K562 (cell line): ENCODE data around the gene SFI1. TPM values are rescaled to one million over a fixed set of nuclear protein-coding genes. Genes with fewer than 3 reads are reported as not detected.

Source experiments
- ATAC-seq: fragments of 200-7000 bp; cut with Tn5 transposase; 3 replicates; pipeline ENCODE4 v1.9.1; 2020; ENCODE audit warnings: moderate library complexity
- BruUV-seq: library from RNA; stranded (reverse); fragments of 400-500 nt; replicated peaks from 2 replicates; lab custom pipeline; 2021; lab: Mats Ljungman, UMichigan
- CTCF ChIA-PET: fragments of 300-600 bp; formaldehyde crosslinking; extraction: SDS; loops from one replicate; lab custom pipeline; 2021; ENCODE audit warnings: low intra/inter-chr PET ratio; lab: Yijun Ruan, JAX
- POLR2A ChIA-PET: fragments of 300-600, 350-650 bp; sonication (Branson Sonifier 250); formaldehyde crosslinking; extraction: SDS; loops from one replicate; lab custom pipeline; 2021; ENCODE audit warnings: antibody characterized with exemption, inconsistent platforms; lab: Yijun Ruan, JAX
- DNase-seq, 4 experiments: peaks; one replicate each; pipeline versions ENCODE4 v3.0.0 to v3.0.0-alpha.2; 2011 to 2018; ENCODE audit warnings: low spot score in 3 of 4, mixed read lengths in 3 of 4; ENCODE audit errors: extremely low read depth in 1 of 4
- FAIRE-seq: peaks from 2 replicates; lab custom pipeline; 2011; peaks lifted over from hg19 to GRCh38; lab: Jason Lieb, UNC
- H2AFZ ChIP-seq: 2 replicates; pipeline ENCODE4 v1.6.0; 2011; ENCODE audit warnings: low read depth, low read length, control low read depth, inconsistent platforms
- H3K27ac ChIP-seq: fragments of 200-600 bp; 3 replicates; pipeline ENCODE4 v1.8.0; 2011; ENCODE audit warnings: low read depth, mild to moderate bottlenecking, control low read depth, inconsistent platforms, low read length, moderate library complexity, mixed read lengths; ENCODE audit errors: extremely low read depth
- H3K27me3 ChIP-seq, 2 experiments: fragments of 300-600 bp in 1 of 2; 2 replicates in 1 of 2; 3 replicates in 1 of 2; pipeline versions ENCODE4 v1.6.0 to v1.8.0; 2011; ENCODE audit warnings: inconsistent platforms in 2 of 2, low read length in 2 of 2, mild to moderate bottlenecking in 1 of 2, mixed read lengths in 1 of 2, moderate library complexity in 1 of 2; ENCODE audit not compliant: control insufficient read depth in 2 of 2, insufficient read depth in 2 of 2
- H3K36me3 ChIP-seq: fragments of 300-600 bp; 3 replicates; pipeline ENCODE4 v1.8.0; 2011; ENCODE audit warnings: mild to moderate bottlenecking, low read length, inconsistent platforms; ENCODE audit not compliant: control insufficient read depth, insufficient read depth
- H3K4me1 ChIP-seq, 2 experiments: fragments of 200-600 bp in 1 of 2; replicated peaks in 1 of 2; 2 replicates in 1 of 2; 3 replicates in 1 of 2; pipeline versions ENCODE4 v1.5.1 to v1.8.0; 2011; ENCODE audit warnings: inconsistent platforms in 2 of 2, low read length in 2 of 2, mild to moderate bottlenecking in 1 of 2, mixed read lengths in 1 of 2, moderate library complexity in 1 of 2; ENCODE audit not compliant: control insufficient read depth in 2 of 2, insufficient read depth in 2 of 2
- H3K4me2 ChIP-seq: 2 replicates; pipeline ENCODE4 v1.6.1; 2011; ENCODE audit warnings: low read length, control low read depth, inconsistent platforms, mixed read lengths; ENCODE audit not compliant: insufficient read depth
- H3K4me3 ChIP-seq: fragments of 200-600 bp; sonication (generic), shearing (Covaris generic); 2 replicates; pipeline ENCODE4 v1.5.1; 2016; ENCODE audit warnings: control low read depth, inconsistent platforms
- H3K79me2 ChIP-seq: fragments of 200-600 bp; 3 replicates; pipeline ENCODE4 v1.8.0; 2011; ENCODE audit warnings: low read length, inconsistent platforms; ENCODE audit not compliant: control insufficient read depth, insufficient read depth
- H3K9ac ChIP-seq, 2 experiments: 2 replicates each; pipeline versions ENCODE4 v1.6.0 to v1.6.1; 2011; ENCODE audit warnings: low read depth in 2 of 2, low read length in 2 of 2, control low read depth in 1 of 2, inconsistent platforms in 1 of 2, mild to moderate bottlenecking in 1 of 2, mixed read lengths in 1 of 2; ENCODE audit not compliant: insufficient read depth in 1 of 2
- H3K9me1 ChIP-seq: one replicate; pipeline ENCODE4 v1.6.0; 2011; ENCODE audit warnings: inconsistent platforms, mild to moderate bottlenecking, low read length, moderate library complexity; ENCODE audit not compliant: control insufficient read depth, insufficient read depth
- H3K9me3 ChIP-seq: replicated peaks from 2 replicates; pipeline ENCODE4 v1.5.1; 2011; ENCODE audit warnings: low read depth, low read length, inconsistent platforms; ENCODE audit not compliant: control insufficient read depth, insufficient read depth
- H4K20me1 ChIP-seq: replicated peaks from 2 replicates; pipeline ENCODE4 v1.6.1; 2011; ENCODE audit warnings: low read length, inconsistent platforms, mixed read lengths; ENCODE audit not compliant: control insufficient read depth, insufficient read depth
- EP400 ChIP-seq: fragments of 450-650 bp; IDR thresholded peaks from 2 replicates; pipeline ENCODE4 v1.6.1; 2017; ENCODE audit warnings: antibody characterized with exemption, mild to moderate bottlenecking, moderate library complexity
- FOXK1 ChIP-seq: sonication (generic); formaldehyde crosslinking; IDR thresholded peaks from 2 replicates; pipeline ENCODE4 v1.8.0; 2022; ENCODE audit warnings: missing genetic modification reagents, mild to moderate bottlenecking, borderline replicate concordance
- ILK ChIP-seq: fragments of 450-650 bp; IDR thresholded peaks from 2 replicates; pipeline ENCODE4 v1.6.1; 2016; ENCODE audit warnings: missing genetic modification characterization, low read depth, mild to moderate bottlenecking, missing compliant biosample characterization, moderate library complexity, borderline replicate concordance
- PRDM10 ChIP-seq: fragments of 450-650 bp; IDR thresholded peaks from 2 replicates; pipeline ENCODE4 v1.6.1; 2018; ENCODE audit not compliant: partially characterized antibody
- PURB ChIP-seq: sonication (generic); formaldehyde crosslinking; IDR thresholded peaks from 2 replicates; pipeline ENCODE4 v1.9.0; 2021; ENCODE audit warnings: low read depth, mild to moderate bottlenecking, missing genetic modification reagents
- SNIP1 ChIP-seq: fragments of 450-650 bp; IDR thresholded peaks from 2 replicates; pipeline ENCODE4 v1.7.1; 2017; ENCODE audit warnings: low read depth, mild to moderate bottlenecking
- ZNF512 ChIP-seq: IDR thresholded peaks from 2 replicates; pipeline ENCODE4 v1.6.1; 2016; ENCODE audit warnings: missing genetic modification characterization, missing compliant biosample characterization
- WGBS: fragments of 100-300 bp; shearing (Covaris generic); methylation state at CpG from one replicate; pipeline ENCODE4 v1.1.6; 2016; ENCODE audit warnings: low coverage, mixed read lengths; ENCODE audit not compliant: insufficient coverage; ENCODE audit errors: missing lambda C conversion rate; 5-methylcytosine and 5-hydroxymethylcytosine counted together
- in situ Hi-C: fragments of 300-500 bp; cut with MboI; formaldehyde crosslinking; loops from 4 replicates; pipeline ENCODE4 v1.15.0; 2018; ENCODE audit warnings: inconsistent platforms, mixed read lengths
- intact Hi-C: fragments of 100-400 bp; cut with micrococcal nuclease; formaldehyde crosslinking; loops from 2 replicates; pipeline ENCODE4 v1.14.2; 2022
- polyA plus RNA-seq, 8 experiments: library from polyadenylated mRNA; depleted of rRNA in 4 of 8; stranded (reverse) in 5 of 8; unstranded in 3 of 8; fragments of >200 nt; fragmentation: Nextera tagmentation in 2 of 8; fragmentation: Illumina TruSeq in 1 of 8; extraction: Ambion mirVana in 2 of 8; extraction: Trizol in 1 of 8; gene quantifications; 2 replicates each; pipeline versions ENCODE4 v1.2.1 to v1.2.3, GENCODE V29; 2011 to 2014; ENCODE audit warnings: inconsistent platforms in 1 of 8, missing spikeins in 1 of 8
- total RNA-seq, 7 experiments: library from RNA; depleted of rRNA in 6 of 7; stranded (reverse); fragments of >200 nt in 6 of 7; fragmentation: Illumina TruSeq in 2 of 7; extraction: Trizol in 2 of 7; gene quantifications; 2 replicates each; pipeline versions ENCODE4 v1.2.1 to v1.2.3, GENCODE V29; 2011 to 2021; ENCODE audit warnings: low replicate concordance in 1 of 7

Gene SFI1
- total and polyA plus RNA-seq, 9 of the 15 experiments (the other 6 are each of a cell fraction or from before 2014, with no cell fraction given), result 3.0 to 25.6 (median 14.1) TPM

- FAIRE-seq (peak; percentile 44), DNase-seq (peak in 3 of 4 experiments; percentile 9 to 21 (median 19)), ATAC-seq (peak; percentile 63)
- in situ Hi-C loops, result no loop called here
- no peaks in the 10 kb centered on the region for H3K27me3 ChIP-seq
- POLR2A ChIA-PET, result interaction anchor here (1.2 to 1.3 kb wide), 2 partner anchors 14 to 69 kb away, joined by 3 to 4 read pairs; no protein-coding TSS in a partner anchor
- peak overlapping the region in 1 of 2 experiments; percentile 25; a peak in 1 of 4 replicates for H3K9ac ChIP-seq
- peak overlapping the region; percentile 54; the same call in 2 of the 3 replicates for H3K27ac ChIP-seq
- H3K9me1 ChIP-seq, result no peaks in the 10 kb centered on the region
- no peaks in the 10 kb centered on the region for H3K79me2 ChIP-seq
- TF ChIP-seq SNIP1 (no peak), EP400 (no peak), PURB (CRISPR knock-in tag) (no peak), ZNF512 (tag) (no peak), ILK (tag) (no peak), FOXK1 (CRISPR knock-in tag) (no peak), PRDM10 (no peak)
- H3K36me3 ChIP-seq, result peaks cover 8% of the 10 kb centered on the region; the same call in 1 of the 3 replicates
- peak overlapping the region; percentile 16; the same call in 1 of the 2 replicates for H3K4me2 ChIP-seq
- H3K4me3 ChIP-seq, result no peak overlapping the region
- intact Hi-C loops, result no loop called here
- peaks cover 0 to 7% of the 10 kb centered on the region in 2 experiments; a peak in 3 of 5 replicates for H3K4me1 ChIP-seq
- H4K20me1 ChIP-seq, result no peaks in the 10 kb centered on the region
- 37% methylated on average over 8 of the region's 8 CpGs for WGBS
- BruUV-seq, result no TSS peak
- H2AFZ ChIP-seq, result 0 out of 2 replicates have a peak overlapping the region, but pooled peaks have one; percentile 26
- no peaks in the 10 kb centered on the region for H3K9me3 ChIP-seq
- CTCF ChIA-PET, result no interaction called here
These were observed 40.7 kb downstream of the SFI1 start for GRCh38 chr22:31537019-31537535.
